Hepatic stellate cell (primary cell): ENCODE measurements around the gene SAA1.
A peak's percentile ranks its signal among the peaks of the same experiment; 100 is the strongest.
"Not testable (repeated sequence)": the region's sequence is repeated elsewhere in the genome, so short reads cannot be mapped to it uniquely, and the experiment has no call there.

Source experiments
- DNase-seq: peaks from one replicate; pipeline ENCODE4 v3.0.0; 2011; ENCODE audit warnings: low spot score

SAA1 gene

DNA sequence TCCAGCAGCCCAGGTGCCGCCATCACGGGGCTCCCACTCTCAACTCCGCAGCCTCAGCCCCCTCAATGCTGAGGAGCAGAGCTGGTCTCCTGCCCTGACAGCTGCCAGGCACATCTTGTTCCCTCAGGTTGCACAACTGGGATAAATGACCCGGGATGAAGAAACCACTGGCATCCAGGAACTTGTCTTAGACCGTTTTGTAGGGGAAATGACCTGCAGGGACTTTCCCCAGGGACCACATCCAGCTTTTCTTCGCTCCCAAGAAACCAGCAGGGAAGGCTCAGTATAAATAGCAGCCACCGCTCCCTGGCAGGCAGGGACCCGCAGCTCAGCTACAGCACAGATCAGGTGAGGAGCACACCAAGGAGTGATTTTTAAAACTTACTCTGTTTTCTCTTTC is at the start of gene SAA1:
Gene SAA1 (plus strand): TSS at position 316 of the 400 bp plus-strand sequence. CDS start 624 bp downstream, outside the sequence.
- no peak for DNase-seq

DNA sequence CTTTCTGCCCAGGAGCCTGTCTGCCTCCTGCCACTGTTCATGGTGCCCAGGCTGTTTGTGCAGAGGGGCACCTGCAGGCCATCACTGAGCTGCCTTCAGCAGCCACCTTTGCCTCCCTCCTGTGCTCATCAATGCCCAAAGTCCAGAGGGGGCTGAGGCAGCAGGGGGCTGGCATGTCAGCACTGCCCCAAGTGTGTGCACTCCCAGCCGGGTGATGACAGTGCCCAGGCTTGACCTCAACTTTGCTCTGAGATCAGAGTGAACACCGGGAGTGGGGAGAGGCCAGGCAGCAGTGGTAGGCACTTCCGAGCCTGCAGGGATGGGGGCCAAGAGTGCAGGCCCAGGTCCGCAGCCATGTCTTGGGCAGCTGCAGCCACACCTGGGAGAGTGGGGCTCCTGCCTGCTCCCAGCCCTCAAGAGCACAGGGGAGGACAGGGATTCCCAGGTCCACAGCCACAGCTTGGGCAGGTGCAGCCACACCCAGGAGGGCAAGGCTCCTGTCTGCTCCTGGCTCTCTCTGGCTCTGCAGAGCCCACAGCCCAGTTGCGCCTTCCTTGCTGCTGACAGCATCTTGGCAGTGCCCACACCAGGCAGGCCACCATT is 44.7 kb upstream of the SAA1 start:
- DNase-seq, result no peak

- DNase-seq, result no peak
Observed at GRCh38 chr11:18222814-18223421, 43.1 kb upstream of the SAA1 start.

- no peak for DNase-seq
Observed at GRCh38 chr11:18223591-18224387, 42.3 kb upstream of the SAA1 start.

- no peak for DNase-seq
Observed at GRCh38 chr11:18225913-18226312, 40.2 kb upstream of the SAA1 start.

DNA sequence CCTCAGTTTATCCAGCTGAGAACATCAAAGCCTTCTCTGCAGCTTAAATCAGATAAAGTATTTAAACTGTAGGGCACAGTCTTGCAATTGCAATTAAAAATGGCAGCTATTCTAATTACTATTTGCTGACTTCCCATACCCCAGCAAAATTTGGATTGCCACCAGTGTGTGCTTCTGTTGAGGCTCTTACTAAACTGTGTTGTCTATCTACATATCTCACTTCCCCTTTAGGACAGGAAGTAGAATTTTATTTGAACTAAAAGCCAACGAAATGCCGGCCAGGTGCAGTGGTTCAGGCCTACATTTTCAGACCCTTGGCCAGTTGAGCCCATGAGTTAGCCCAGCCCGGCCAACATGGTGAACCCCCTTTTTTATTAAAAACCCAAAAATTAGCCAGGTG is 36.6 kb upstream of the SAA1 start:
- no peak for DNase-seq

GRCh38 chr11:18230859-18231258 is 35.2 kb upstream of the SAA1 start:
- no peak for DNase-seq

DNA sequence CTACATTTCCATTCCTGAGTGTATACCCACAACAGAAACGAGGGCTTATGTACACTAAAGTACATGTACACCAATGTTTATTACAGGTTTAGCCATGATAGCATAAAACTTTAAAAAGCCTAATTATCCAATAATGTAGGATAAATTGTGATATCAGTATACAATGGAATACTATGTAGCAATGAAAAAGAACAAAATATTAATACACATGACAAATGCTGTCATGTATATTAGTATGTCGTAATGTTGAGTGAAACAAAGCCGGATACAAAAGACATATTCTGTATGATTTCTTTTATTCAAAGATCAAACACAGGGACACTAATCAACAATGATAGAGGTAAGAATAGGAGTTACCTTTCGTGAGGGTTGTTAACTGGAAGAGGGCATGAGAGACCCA is 32.2 kb upstream of the SAA1 start:
- no peak for DNase-seq

GRCh38 chr11:18235394-18236334 is 30.4 kb upstream of the SAA1 start:
- no peak for DNase-seq

DNA sequence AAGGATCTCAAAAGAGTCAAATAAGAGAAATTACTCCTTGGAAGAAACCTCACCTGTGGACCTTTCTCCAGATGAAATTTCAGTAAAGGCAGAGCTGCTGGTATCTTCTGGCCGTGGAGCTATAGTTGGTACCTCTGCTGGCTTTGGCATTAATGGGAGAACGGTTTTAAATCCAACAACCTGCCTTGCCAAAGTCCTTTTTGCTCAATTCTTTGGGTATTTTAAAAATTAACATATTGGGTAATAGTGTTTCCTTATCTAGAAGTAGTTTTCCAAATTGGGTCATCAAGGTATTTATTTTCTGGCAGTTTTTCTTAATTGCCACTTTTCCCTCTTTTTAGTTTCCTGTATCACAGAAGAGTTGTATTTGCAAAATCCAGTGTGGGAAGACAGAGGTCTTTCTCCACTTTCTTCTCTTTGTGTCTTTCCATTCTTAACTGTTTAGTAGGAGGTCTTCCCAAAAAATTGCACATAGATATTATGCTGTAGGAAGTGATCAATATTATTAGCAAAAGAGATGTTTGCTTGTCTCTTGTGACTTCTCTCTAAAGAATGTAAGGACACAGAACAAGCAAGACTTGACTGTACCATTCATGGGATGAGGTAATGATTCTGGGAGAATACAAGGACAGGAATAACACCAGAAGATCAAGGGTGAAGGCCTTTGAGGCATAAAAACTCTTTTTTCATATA is 29.3 kb upstream of the SAA1 start, which contains the start of gene SAA4:
Gene SAA4 (minus strand): TSS at position 139 of the 693 bp plus-strand sequence. CDS start 876 bp downstream, outside the sequence.
- no peak for DNase-seq

GRCh38 chr11:18239655-18240054 is 26.4 kb upstream of the SAA1 start:
- DNase-seq, result no peak

- peak; percentile 40 for DNase-seq
Observed at GRCh38 chr11:18243783-18244362, 22.2 kb upstream of the SAA1 start.

DNA sequence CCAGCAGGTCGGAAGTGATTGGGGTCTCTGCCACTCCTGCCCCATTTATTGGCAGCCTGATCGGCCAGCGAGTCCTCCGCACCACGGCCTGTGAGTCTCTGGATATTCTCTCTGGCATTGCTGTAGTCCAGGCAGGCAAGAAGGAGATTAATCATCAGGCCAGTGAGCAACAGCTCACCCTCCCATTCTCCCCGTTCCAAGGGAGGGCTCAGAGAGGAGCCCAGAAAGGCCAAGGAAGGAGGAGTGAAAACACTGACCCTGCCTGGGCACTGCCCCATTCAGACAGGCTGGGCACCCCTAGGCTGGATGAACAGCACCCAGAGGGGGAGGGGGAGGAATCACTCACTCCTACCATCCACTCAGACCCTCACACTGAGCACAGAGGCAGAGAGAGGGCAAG is 20.7 kb upstream of the SAA1 start:
- DNase-seq, result peak; percentile 38

DNA sequence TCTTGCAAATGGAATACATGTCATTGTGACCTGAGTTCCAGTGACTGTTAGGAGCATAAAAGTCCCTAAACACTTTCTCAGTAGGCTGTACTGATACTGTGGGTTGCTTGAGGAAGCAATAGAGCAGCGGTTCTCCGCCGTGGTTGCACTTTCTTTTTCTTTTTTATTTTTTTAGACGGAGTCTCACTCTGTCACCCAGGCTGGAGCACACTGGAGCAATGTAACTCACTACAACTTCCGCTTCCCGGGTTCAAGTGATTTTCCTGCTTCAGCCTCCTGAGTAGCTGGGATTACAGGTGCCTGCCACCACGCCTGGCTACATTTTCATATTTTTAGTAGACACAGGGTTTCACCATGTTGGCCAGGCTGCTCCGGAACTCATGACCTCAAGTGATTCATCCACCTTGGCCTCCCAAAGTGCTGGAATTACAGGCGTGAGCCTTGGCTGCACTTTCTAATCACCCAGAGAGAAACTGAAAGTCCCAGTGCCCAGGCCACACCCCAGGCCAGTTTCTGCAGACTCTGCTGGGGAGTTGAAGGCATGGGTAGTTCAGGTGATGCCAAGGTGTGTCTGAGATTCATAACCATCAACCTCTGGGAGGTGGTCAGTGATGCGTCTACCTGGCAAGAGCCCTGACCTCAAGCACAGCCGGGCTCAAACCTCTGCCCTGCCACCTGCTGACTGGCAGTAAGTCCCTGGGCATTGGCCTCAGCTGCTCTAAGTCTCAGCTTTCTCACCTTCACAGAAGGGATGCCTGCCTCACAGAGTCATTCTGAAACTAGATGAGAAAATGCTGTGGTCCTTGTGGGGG is 19.5 kb upstream of the SAA1 start:
- not testable (repeated sequence) for DNase-seq

DNA sequence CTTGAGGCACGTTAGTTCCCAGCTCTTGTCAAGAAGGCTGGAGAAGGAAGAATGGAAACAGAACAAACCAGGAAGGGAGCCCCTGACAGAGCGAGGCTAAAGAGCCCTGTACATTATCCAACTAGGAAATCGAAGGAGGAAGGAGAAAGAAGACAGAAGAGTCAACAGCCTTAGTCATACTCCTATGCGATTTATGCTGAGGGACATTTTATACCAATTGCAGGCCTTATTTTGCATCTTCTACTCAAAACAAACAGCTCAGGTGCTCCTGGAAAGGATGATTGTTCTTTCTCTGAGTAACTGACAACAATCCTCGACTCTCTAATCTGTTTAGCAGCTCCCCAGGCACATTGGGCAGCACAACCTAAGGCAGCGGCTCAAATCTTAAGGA is 18.9 kb upstream of the SAA1 start:
- not testable (repeated sequence) for DNase-seq

- DNase-seq, result no peak
Observed at GRCh38 chr11:18248561-18248960, 17.5 kb upstream of the SAA1 start, which contains the start of gene SAA2. SAA2 (minus strand) TSS chr11:18248668; CDS start chr11:18248011, 657 bp downstream.

- DNase-seq, result no peak
Observed at GRCh38 chr11:18253233-18253632, 12.8 kb upstream of the SAA1 start.

- no peak for DNase-seq
Observed at GRCh38 chr11:18253778-18254338, 12.2 kb upstream of the SAA1 start.

GRCh38 chr11:18254781-18255361 is 11.2 kb upstream of the SAA1 start:
- no peak for DNase-seq
